ENCODE measurements around the gene NTSR1.
A peak's percentile ranks its signal among the peaks of the same experiment; 100 is the strongest.

Gene NTSR1

DNA sequence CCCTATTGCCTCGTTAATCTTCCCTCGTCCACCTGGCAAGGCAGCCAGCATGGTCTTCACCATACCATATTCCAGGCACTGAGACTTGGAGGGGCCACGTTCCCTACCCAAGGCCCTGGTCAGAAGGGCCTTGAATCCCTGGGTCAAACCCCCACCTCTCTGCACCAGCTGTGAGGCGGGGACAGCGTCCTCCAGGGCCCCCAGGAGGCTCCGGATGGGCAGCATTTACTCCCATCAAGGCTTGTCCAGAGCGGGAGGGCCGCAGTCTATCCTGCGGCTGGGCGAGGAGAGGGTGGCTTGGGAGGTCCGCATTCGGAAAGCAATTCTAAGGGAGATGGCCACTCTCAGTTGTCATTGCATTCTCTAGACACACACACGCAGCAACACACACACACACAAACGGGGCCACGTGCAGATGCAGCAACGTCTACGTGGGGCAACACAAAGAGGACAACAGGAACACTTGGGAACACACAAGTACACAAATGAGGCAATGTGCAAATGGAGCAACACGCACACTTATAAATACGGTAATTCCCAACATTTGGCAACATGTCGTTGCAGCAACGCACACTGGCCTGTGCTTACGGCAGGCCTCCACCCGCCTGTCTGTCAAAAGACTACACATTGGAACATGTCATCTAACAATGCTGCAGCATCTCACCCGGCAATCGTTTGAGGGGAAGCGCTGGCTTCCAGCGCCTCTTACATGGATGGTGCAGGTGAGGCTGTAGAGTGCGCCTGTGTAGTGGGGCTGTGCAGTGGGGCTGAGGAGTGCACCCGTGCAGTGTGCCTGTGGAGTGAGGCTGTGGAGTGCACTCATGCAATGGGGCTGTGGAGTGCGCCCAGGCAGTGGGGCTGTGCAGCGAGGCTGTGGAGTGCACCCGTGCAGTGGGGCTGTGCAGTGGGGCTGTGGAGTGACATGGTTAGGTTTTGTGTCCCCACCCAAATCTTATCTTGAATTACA, 12.9 kb upstream of the NTSR1 start:
- DNase-seq, result no peak

- DNase-seq, result no peak
Observed at GRCh38 chr20:62696434-62696957, 12.1 kb upstream of the NTSR1 start.

DNA sequence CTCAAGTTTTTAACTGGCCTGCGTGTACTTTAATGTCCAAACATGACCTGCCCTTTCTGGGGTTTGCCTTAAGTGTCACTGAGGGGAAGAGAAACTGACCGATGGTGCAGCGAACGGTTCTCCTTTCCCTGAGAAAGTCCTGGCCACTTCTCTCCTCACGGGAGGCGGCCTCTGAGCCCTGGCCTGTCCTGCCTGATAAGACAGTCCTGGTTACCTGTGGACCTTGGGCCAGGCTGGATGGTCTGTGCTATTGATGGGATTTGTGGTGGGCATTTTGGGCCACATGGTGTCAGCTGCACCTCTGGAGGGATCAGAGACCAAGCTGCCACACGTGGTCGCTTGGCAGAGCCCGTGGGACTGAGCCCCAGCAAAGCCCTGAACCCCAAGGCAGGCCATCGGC, 11.6 kb upstream of the NTSR1 start:
- no peak for DNase-seq

DNA sequence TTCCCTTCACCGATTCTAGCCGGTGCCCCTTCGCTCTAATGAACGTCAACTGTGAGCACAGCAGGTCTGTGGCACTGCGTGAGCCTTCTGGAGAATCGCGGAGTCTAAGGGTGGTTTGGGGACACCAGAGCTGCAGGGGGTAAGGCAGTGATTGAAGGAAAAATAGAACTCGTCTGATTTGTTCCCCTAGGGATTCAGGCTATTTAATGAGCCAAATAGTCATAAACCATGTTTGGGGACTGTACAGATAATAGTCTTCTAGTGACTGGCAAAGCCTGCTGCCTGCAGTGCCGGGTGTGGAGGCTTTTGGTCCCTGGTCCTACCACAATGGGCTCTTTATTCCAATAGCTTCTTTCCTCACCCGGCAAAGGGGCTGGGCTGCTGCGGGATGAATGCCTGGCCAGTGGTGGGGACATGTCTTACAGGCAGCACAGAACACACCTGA, 11.1 kb upstream of the NTSR1 start:
- DNase-seq, result no peak

GRCh38 chr20:62698231-62698630, 10.4 kb upstream of the NTSR1 start:
- DNase-seq, result no peak

DNA sequence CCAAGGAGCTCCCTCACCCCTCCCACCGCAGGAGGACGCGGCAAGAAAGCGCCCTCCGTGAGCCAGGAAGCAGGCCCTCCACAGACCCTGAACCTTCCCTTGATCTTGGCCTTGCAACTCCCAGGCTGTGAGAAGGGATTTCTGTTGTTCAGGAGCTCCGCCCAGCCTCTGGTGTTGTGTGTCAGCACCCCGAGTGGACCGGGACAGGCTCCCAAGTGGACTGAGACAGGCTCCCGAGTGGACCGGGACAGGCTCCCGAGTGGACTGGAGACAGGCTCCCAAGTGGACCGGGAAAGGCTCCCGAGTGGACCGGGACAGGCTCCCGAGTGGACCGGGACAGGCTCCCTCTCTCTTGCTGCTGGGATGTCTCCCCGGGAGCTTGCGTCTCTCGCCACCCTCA, 9.3 kb upstream of the NTSR1 start:
- DNase-seq, result no peak

DNA sequence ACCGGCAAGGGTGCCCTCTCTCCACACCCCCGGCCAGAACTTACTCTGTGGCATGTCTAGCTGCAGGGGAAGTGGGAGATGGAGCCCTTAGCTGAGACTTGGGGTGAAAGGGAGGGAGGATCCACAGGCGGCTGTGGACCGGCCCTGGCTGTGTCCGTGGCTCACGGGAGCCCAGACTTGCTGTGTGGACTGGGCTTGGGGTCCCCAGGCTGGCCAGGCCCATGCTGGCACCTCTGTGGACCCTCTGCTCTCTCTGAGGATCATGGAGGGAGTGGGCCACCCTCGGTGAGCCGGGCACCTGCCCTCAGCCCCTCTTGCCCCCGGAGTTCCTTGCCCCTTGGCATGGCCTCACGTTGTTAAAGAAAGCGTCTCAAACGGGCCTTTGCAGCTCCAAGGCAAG, 8.9 kb upstream of the NTSR1 start:
- DNase-seq, result no peak

DNA sequence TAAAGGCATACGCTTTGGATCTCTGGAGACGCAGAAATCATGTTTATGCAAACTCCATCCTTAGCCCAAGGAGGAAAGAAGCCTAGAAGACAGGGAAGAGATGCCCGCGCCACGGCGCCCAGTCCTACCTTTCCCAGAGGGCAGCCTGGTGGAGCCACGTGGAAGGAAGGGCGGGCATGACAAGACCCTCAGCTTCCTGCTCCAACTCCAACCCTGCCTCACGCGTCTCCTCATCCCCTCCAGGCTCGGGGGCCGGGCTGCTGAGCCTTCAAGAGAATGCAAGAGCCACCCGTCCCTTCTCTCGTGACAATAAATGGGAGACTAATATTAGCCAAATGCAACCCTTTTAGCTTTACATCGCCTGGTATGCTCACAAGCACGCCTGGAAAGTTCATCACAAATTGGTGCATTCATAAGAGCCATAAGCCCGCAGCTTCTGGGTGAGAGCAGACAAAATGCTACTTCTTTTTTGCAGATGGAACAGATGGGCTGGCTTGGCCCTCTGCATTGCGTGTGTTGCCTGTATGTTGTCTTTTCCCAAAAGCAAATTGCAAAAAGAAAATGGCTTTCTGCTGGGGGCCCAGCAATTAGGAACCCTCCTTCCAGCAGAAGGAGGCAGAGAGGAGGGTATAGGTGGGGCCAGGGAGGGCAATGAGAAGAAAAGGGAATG, 8.2 kb upstream of the NTSR1 start:
- DNase-seq, result no peak

DNA sequence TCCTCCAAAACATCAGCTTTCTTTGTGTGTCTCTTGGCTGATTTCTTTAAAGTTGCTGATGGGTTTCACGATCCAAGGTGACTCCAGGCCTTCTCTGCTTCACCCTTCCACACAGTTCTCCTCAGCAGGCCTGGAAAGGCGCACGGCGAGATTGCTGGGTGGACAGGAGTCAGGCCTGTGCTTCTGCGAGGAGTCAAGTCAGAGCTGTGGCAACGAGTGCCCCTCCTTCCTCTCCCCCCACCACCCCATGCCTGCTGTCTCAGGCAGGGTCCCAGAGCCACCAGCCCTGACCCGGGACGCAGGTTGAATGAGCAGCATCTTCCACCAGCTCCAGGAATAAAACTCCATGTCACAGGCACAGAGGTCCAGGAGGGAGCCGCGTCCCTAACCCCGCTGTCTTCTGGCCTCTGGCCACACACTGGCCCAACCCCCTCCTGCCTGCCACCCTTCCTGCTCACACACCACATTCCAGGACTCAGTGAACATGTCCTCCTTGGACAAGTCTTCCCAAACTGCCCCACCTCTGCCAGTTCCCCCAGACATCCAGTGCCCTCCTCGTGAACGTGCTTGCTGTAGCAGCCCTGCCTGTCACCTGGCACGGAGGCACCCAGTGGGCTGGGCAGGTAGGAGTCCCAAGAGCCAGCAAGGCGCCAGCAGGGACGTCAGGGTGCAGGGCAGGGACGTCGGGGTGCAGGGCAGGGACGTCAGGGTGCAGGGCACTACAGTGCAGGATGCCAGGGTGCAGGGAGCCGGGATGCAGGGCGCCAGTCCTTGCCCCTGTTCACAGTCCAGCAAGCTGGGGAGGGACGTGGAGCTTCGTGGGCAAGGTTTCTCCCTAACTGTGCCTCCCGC, 7.2 kb upstream of the NTSR1 start:
- DNase-seq, result no peak

GRCh38 chr20:62702013-62702300, 6.7 kb upstream of the NTSR1 start:
- no peak for DNase-seq

GRCh38 chr20:62702895-62703852, 5.5 kb upstream of the NTSR1 start:
- peak; percentile 77 for DNase-seq

GRCh38 chr20:62703853-62704228, 4.8 kb upstream of the NTSR1 start:
- no peak for DNase-seq

DNA sequence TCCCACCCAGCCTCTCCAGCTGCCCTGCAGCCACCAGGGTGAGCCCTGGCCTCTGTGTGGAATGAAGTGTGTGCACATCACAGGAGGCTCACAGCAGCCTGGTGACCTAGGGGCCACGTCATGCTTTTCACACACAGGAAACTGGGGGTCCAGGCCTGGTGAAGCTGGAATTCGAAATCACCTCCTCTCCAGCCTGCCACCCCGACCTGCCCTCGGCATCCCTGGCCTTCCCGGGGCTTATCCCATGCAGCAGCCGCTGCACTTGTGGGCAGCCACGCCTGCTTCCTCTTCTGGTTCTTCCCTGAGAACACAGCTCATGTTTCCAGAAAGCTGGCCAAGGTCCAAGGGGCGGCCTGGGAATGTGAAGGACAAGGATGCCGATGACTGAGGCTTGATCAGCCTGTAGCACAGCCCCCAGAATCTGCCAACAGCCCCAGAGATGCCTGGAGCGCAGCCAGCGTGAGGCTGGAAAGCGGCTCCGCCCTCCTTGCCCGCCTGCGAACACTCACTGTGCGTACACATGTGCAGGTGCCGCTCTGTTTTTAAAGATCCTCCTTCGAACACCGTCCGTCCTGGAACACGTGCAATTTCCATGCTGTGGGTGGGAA, 4.2 kb upstream of the NTSR1 start:
- DNase-seq, result peak; percentile 92

DNA sequence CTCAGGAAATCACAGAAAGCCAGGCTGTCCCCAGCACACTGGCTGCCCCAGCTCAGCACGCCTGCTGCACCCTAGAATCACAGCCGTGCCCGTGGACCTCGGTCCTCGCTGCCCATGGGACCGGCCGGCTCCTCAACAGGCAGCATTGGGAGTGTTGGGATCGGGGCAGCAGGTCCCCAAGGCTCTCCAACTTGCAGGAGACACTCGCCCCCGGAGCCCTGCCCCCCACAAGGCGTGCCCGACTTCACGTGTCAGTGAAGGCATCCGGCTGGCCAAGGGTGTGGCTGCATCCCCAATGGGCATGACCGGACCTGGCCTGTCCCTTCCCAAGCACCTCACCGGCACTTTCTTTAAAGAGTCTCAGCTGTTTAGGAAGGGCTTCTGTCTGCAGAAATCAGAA, 3.0 kb upstream of the NTSR1 start:
- DNase-seq, result no peak

GRCh38 chr20:62706344-62706743, 2.3 kb upstream of the NTSR1 start:
- no peak for DNase-seq

DNA sequence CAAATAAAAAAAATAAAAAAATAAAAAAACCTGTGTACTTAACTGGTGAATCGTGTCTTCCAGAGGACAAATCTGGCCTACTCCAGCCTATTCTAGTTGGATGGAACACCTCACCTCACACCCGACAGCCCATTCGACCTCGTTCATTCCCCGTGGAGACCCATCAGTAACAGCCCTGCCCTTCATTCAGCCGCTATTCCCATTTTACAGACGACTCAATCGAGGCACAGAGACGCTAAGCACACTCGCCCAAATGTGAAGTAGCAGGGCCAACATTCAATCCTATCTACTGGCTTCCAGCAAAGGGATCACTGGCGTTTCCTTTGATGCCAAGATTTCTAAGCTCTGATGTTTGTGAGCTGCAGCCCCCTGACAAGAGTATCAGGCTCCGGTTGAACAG, 1.8 kb upstream of the NTSR1 start:
- DNase-seq, result no peak

DNA sequence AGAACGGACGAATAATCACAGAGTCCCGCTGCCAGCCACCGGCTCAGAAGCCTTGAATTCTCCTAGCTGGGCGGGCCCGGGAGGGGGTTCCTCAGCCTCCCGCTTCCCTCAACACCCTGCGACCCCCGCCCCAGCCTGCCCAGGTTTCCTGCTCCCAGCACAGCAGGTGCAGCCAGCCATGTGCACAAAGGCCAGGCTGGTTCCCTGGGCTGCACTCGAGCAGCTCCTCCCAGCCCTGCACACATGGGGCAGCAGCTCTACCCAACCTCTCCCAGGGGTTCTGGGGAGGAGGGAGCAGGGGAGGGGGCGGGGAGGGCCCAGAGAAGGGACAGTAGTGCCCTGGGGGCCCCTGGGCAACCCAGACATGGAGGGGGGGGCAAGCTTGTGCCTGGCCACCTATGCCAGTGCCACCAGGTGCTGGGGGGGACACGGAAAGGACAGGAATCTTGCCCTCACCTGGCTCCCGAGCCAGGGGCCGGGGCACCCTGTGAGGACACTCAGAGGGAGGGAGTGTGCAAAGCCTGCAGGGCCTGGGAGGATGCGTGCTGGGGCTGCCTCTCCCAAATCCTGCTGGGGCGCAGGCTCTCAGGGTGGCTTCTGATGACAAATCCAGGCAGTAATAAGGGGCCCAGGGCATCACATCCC, 1.2 kb upstream of the NTSR1 start:
- DNase-seq, result no peak

GRCh38 chr20:62707921-62708521, 615 bp upstream of the NTSR1 start:
- DNase-seq, result peak; percentile 67

DNA sequence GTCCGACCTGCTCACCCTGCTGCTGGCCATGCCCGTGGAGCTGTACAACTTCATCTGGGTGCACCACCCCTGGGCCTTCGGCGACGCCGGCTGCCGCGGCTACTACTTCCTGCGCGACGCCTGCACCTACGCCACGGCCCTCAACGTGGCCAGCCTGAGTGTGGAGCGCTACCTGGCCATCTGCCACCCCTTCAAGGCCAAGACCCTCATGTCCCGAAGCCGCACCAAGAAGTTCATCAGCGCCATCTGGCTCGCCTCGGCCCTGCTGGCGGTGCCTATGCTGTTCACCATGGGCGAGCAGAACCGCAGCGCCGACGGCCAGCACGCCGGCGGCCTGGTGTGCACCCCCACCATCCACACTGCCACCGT, 885 bp downstream of the NTSR1 start:
- DNase-seq, result no peak

DNA sequence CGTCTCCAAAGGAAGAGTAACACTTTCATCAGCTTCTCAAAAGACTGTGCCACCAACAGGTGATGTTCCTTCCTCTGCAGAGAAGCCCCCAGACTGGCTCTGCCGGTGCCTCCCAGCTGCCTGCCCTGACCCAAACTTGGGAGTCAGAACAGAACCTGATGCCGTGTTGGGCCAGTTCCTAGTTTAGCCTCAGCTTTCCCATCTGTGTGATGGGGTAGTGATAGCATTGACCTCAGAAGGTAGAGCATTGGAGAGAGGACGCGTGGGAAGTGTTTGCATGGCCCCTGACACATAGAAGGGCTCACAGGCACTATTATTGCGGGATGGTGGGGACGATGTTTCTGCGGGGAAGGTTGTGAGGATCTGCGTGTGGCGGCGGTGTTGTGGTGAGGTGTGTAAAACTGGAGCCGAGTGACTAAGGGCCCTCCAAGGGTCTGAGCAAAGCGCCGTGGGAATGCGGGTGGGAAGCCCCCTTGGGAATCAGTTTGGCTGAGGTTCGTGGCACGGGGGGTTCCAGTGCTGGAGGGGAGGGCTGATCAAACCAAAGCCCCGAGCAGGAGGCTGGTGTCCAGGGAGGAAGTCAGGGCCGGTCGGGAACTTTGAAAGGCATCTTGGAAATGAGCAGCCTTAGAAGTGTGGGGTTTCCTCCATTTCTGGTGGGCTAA, 1.7 kb downstream of the NTSR1 start:
- no peak for DNase-seq
